PC-3 (cell line): ENCODE measurements around the gene OGFRL1. TPM values are rescaled to one million over a fixed set of nuclear protein-coding genes. Genes with fewer than 3 reads are reported as not detected.

Experiments used
- ATAC-seq: fragments of 200-7000 bp; cut with Tn5 transposase; 2 replicates; pipeline ENCODE4 v1.9.1; 2020; ENCODE audit warnings: mild to moderate bottlenecking, moderate library complexity
- BruUV-seq: library from RNA; stranded (reverse); fragments of 400-500 nt; replicated peaks from 2 replicates; lab custom pipeline; 2021; lab: Mats Ljungman, UMichigan
- CTCF ChIA-PET: fragments of 300-600 bp; sonication (Branson Sonifier 250); formaldehyde crosslinking; loops from one replicate; lab custom pipeline; 2022; ENCODE audit warnings: antibody characterized with exemption; lab: Charles Lee
- POLR2A ChIA-PET: fragments of 300-600 bp; sonication (Branson Sonifier 250); formaldehyde crosslinking; loops from one replicate; lab custom pipeline; 2022; ENCODE audit warnings: antibody characterized with exemption; ENCODE audit not compliant: unreplicated experiment; lab: Charles Lee
- DNase-seq: peaks from one replicate; pipeline ENCODE4 v3.0.0-alpha.2; 2015
- H2AFZ ChIP-seq: fragments of 300-600 bp; sonication (generic); 2 replicates; pipeline ENCODE4 v1.6.0; 2016; ENCODE audit warnings: antibody characterized with exemption, low read length
- H3F3A ChIP-seq: fragments of 300-600 bp; sonication (generic); one replicate; pipeline ENCODE4 v1.6.0; 2017; ENCODE audit warnings: antibody characterized with exemption, low read length, control low read depth, mild to moderate bottlenecking; ENCODE audit not compliant: unreplicated experiment
- H3K27ac ChIP-seq: fragments of 300-600 bp; sonication (generic); 2 replicates; pipeline ENCODE4 v1.5.1; 2016; ENCODE audit warnings: mild to moderate bottlenecking, low read length
- H3K27me3 ChIP-seq: fragments of 300-600 bp; sonication (generic); 2 replicates; pipeline ENCODE4 v1.6.1; 2016; ENCODE audit warnings: low read length, mixed read lengths
- H3K36me3 ChIP-seq: fragments of 300-600 bp; sonication (generic); 2 replicates; pipeline ENCODE4 v1.6.1; 2016; ENCODE audit warnings: low read depth, mixed run types, low read length, mixed read lengths
- H3K4me1 ChIP-seq: fragments of 300-600 bp; sonication (generic); 2 replicates; pipeline ENCODE4 v1.5.1; 2016; ENCODE audit warnings: low read length; ENCODE audit not compliant: insufficient read depth
- H3K4me2 ChIP-seq: fragments of 300-600 bp; sonication (generic); 2 replicates; pipeline ENCODE4 v1.6.0; 2016; ENCODE audit warnings: low read length
- H3K4me3 ChIP-seq: fragments of 300-600 bp; sonication (generic); 2 replicates; pipeline ENCODE4 v1.5.1; 2016; ENCODE audit warnings: mild to moderate bottlenecking, low read length, mixed read lengths
- H3K79me2 ChIP-seq: fragments of 300-600 bp; sonication (generic); 2 replicates; pipeline ENCODE4 v1.6.1; 2017; ENCODE audit warnings: low read length, mixed read lengths
- H3K9ac ChIP-seq: fragments of 300-600 bp; sonication (generic); 2 replicates; pipeline ENCODE4 v1.6.0; 2016; ENCODE audit warnings: mild to moderate bottlenecking, low read length
- H3K9me2 ChIP-seq: fragments of 300-600 bp; sonication (generic); replicated peaks from 2 replicates; pipeline ENCODE4 v1.6.1; 2016; ENCODE audit warnings: mixed run types, low read length, mixed read lengths
- H3K9me3 ChIP-seq: fragments of 300-600 bp; sonication (generic); 2 replicates; pipeline ENCODE4 v1.6.1; 2016; ENCODE audit warnings: low read length, mixed read lengths
- H4K20me1 ChIP-seq: fragments of 300-600 bp; sonication (generic); 2 replicates; pipeline ENCODE4 v1.6.1; 2016; ENCODE audit warnings: low read length, mixed read lengths
- EZH2 ChIP-seq: fragments of 300-600 bp; sonication (generic); IDR thresholded peaks from one replicate; pipeline ENCODE4 v1.6.1; 2017; ENCODE audit warnings: antibody characterized with exemption, mild to moderate bottlenecking, low read length; ENCODE audit not compliant: unreplicated experiment
- EZH2phosphoT487 ChIP-seq: fragments of 300-600 bp; sonication (generic); IDR thresholded peaks from 2 replicates; pipeline ENCODE4 v1.6.1; 2018; ENCODE audit warnings: mild to moderate bottlenecking, antibody characterized with exemption, low read length, borderline replicate concordance
- intact Hi-C: fragments of 100-400 bp; cut with micrococcal nuclease; formaldehyde crosslinking; loops from 2 replicates; pipeline ENCODE4 v1.9.0; 2023
- total RNA-seq: library from RNA; depleted of rRNA; stranded (reverse); fragments of >200 nt; gene quantifications from 2 replicates; pipeline ENCODE4 v1.2.3, GENCODE V29; 2014
- TF ChIP-seq, protein P1 (sequence below): fragments of 300-600 bp; sonication (generic); conservative IDR thresholded peaks from 2 replicates; pipeline ENCODE4 v1.5.1; 2017; ENCODE audit warnings: antibody characterized with exemption, low read depth, mild to moderate bottlenecking, low read length

The OGFRL1 gene
- total RNA-seq, 1 experiment from 2014 or later = 5.2 TPM

DNA sequence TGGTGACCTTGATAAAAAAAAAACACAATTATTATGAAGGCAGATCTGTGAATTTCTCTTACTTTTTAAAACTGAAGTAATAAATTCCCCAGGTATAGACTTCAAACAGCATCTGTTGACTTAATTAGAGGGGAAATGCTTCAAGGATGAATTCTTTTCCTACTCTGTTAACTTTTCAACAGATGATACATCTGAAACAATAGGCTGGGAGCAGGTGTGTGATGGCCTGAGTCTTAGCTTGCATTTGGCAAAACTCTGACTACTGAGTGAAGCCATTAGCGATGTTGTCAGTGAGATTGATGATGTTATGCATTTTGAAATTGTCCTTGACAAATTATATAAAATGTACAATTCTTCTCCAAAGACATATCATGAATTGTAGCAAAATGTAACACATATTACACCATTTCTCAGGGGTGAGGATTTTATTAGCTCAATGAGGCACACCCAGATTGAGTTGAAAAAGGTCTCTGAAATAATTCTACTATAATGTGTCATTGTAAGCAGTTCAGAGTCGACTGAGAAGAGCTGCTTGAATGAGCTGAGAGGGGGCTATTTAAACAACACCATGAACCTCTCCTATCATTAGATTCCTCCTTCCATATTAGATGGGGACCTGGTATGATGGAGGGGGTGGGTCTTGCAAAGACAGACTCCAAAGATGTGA, 39.6 kb upstream of the OGFRL1 start:
- intact Hi-C loops = no loop called here
- H3K9me3 ChIP-seq = no peaks in the 10 kb centered on the region
- no peak for ATAC-seq
- no peak overlapping the region for H2AFZ ChIP-seq
- no peaks in the 10 kb centered on the region for H3K79me2 ChIP-seq
- no peak for DNase-seq
- H3K9ac ChIP-seq = no peak overlapping the region
- H3K4me1 ChIP-seq = peaks cover 23% of the 10 kb centered on the region
- H4K20me1 ChIP-seq = no peaks in the 10 kb centered on the region
- H3F3A ChIP-seq = no peaks in the 10 kb centered on the region
- ChIA-PET POLR2A (no interaction called here), CTCF (no interaction called here)
- H3K4me2 ChIP-seq = 0 out of 2 replicates have a peak overlapping the region, but pooled peaks have one; percentile 16
- H3K9me2 ChIP-seq = no peaks in the 10 kb centered on the region
- TF ChIP-seq, protein P1, sequence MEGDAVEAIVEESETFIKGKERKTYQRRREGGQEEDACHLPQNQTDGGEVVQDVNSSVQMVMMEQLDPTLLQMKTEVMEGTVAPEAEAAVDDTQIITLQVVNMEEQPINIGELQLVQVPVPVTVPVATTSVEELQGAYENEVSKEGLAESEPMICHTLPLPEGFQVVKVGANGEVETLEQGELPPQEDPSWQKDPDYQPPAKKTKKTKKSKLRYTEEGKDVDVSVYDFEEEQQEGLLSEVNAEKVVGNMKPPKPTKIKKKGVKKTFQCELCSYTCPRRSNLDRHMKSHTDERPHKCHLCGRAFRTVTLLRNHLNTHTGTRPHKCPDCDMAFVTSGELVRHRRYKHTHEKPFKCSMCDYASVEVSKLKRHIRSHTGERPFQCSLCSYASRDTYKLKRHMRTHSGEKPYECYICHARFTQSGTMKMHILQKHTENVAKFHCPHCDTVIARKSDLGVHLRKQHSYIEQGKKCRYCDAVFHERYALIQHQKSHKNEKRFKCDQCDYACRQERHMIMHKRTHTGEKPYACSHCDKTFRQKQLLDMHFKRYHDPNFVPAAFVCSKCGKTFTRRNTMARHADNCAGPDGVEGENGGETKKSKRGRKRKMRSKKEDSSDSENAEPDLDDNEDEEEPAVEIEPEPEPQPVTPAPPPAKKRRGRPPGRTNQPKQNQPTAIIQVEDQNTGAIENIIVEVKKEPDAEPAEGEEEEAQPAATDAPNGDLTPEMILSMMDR = no peak
- TF ChIP-seq EZH2phosphoT487 (no peak), EZH2 (no peak)
- BruUV-seq = no TSS peak
- H3K27me3 ChIP-seq = no peaks in the 10 kb centered on the region
- H3K4me3 ChIP-seq = no peak overlapping the region
- H3K27ac ChIP-seq = no peak overlapping the region
- H3K36me3 ChIP-seq = no peaks in the 10 kb centered on the region

- no TSS peak for BruUV-seq
- Histone ChIP-seq H3K27me3 (no peaks in the 10 kb centered on the region), H3K4me1 (peaks cover 23% of the 10 kb centered on the region), H4K20me1 (no peaks in the 10 kb centered on the region), H2AFZ (no peak overlapping the region), H3K9ac (no peak overlapping the region), H3K9me2 (no peaks in the 10 kb centered on the region), H3K4me3 (no peak overlapping the region), H3K27ac (no peak overlapping the region), H3K79me2 (no peaks in the 10 kb centered on the region), H3K9me3 (no peaks in the 10 kb centered on the region), H3K36me3 (no peaks in the 10 kb centered on the region), H3K4me2 (peak overlapping the region; percentile 17; the same call in 1 of the 2 replicates), H3F3A (no peaks in the 10 kb centered on the region)
- TF ChIP-seq, protein P1 = no peak
- TF ChIP-seq EZH2phosphoT487 (no peak), EZH2 (no peak)
- DNase-seq = peak; percentile 47
- ATAC-seq = no peak
- POLR2A ChIA-PET = no interaction called here
- intact Hi-C loops = no loop called here
- CTCF ChIA-PET = no interaction called here
Observed at GRCh38 chr6:71250099-71250602, 38.5 kb upstream of the OGFRL1 start.

DNA sequence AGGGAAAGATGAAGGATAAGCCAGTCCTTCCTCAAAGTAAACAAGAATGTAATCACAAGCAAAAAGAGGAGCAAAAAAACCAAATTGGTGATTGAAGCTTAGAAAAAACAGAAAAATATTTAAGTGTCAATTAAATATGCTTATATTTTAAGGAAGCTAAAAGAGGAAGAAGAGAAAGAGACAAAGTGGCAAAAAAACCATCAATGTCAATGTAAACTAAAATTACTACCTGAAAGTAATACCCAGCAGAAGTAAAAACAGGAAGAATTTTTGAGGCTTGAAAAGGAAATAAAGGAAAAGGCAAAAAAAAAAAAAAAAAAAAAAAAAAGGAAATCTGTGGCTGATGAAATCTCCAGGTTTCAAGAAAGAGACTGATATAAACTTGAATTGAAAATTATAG, 36.2 kb upstream of the OGFRL1 start:
- Histone ChIP-seq H3K4me1 (peaks cover 23% of the 10 kb centered on the region), H3K79me2 (no peaks in the 10 kb centered on the region), H3K36me3 (no peaks in the 10 kb centered on the region), H3K27ac (no peak overlapping the region), H3F3A (no peaks in the 10 kb centered on the region), H4K20me1 (no peaks in the 10 kb centered on the region), H2AFZ (no peak overlapping the region), H3K9me3 (no peaks in the 10 kb centered on the region), H3K4me2 (no peak overlapping the region), H3K4me3 (no peak overlapping the region), H3K9ac (no peak overlapping the region), H3K9me2 (no peaks in the 10 kb centered on the region), H3K27me3 (no peaks in the 10 kb centered on the region)
- ChIA-PET CTCF (no interaction called here), POLR2A (no interaction called here)
- no TSS peak for BruUV-seq
- DNase-seq (no peak), ATAC-seq (no peak)
- intact Hi-C loops = no loop called here
- TF ChIP-seq EZH2phosphoT487 (no peak), EZH2 (no peak)
- TF ChIP-seq, protein P1 = no peak
